Choroid plexus epithelial cell (primary cell): ENCODE measurements around the gene TMEM238L.

Source experiments
- DNase-seq: peaks from one replicate; pipeline ENCODE4 v3.0.0-alpha.2; 2010; ENCODE audit warnings: low read depth
- H3K4me3 ChIP-seq: 2 replicates; pipeline ENCODE4 v1.5.1; 2011; ENCODE audit warnings: low read depth, mild to moderate bottlenecking, control low read depth, low read length, moderate library complexity
- CTCF ChIP-seq: conservative IDR thresholded peaks from 2 replicates; pipeline ENCODE4 v1.5.1; 2011; ENCODE audit warnings: low read depth, mild to moderate bottlenecking, control low read depth, inconsistent platforms, low read length, moderate library complexity

The TMEM238L gene

GRCh38 chr17:10805911-10806310 is 2.0 kb upstream of the TMEM238L start:
- TF ChIP-seq CTCF, result no peak
- no peak for DNase-seq
- no peak overlapping the region for H3K4me3 ChIP-seq

- no peak for DNase-seq
- no peak for TF ChIP-seq CTCF
- no peak overlapping the region for H3K4me3 ChIP-seq
These were observed 647 bp upstream of the TMEM238L start for GRCh38 chr17:10804546-10804945.

GRCh38 chr17:10803350-10803749 is 549 bp downstream of the TMEM238L start:
- TF ChIP-seq CTCF, result no peak
- H3K4me3 ChIP-seq, result no peak overlapping the region
- no peak for DNase-seq

- no peak for DNase-seq
- no peak for TF ChIP-seq CTCF
- H3K4me3 ChIP-seq, result no peak overlapping the region
These were observed 1.2 kb downstream of the TMEM238L start for GRCh38 chr17:10802496-10803284.

- TF ChIP-seq CTCF, result no peak
- no peak overlapping the region for H3K4me3 ChIP-seq
- DNase-seq, result no peak
These were observed 4.5 kb downstream of the TMEM238L start for GRCh38 chr17:10799407-10799806.

GRCh38 chr17:10798910-10799309 is 5.0 kb downstream of the TMEM238L start:
- DNase-seq, result no peak
- H3K4me3 ChIP-seq, result no peak overlapping the region
- no peak for TF ChIP-seq CTCF

- no peak for DNase-seq
- H3K4me3 ChIP-seq, result no peak overlapping the region
- TF ChIP-seq CTCF, result no peak
These were observed 5.6 kb downstream of the TMEM238L start for GRCh38 chr17:10798332-10798749.
